Transverse colon (tissue), 3 donors: Measurements from ENCODE around the gene LHFPL6.
"Not testable (repeated sequence)": the region's sequence is repeated elsewhere in the genome, so short reads cannot be mapped to it uniquely, and the experiment has no call there.

ENCODE experiments used
- CTCF ChIP-seq, 5 experiments: fragments of 200-600 bp in 3 of 5; fragments of 450-650 bp in 2 of 5; sonication (generic) in 3 of 5; IDR thresholded peaks; 1 replicate in 2 of 5; 2 replicates in 3 of 5; pipeline ENCODE4 v1.5.1; 2016 to 2017; ENCODE audit warnings: antibody characterized with exemption in 5 of 5, inconsistent platforms in 3 of 5, mild to moderate bottlenecking in 2 of 5, moderate library complexity in 1 of 5
- POLR2A ChIP-seq: fragments of 450-650 bp; IDR thresholded peaks from one replicate; pipeline ENCODE4 v1.6.1; 2016; ENCODE audit warnings: antibody characterized with exemption, mild to moderate bottlenecking, moderate library complexity

GRCh38 chr13:39338114-39338513 is 264.9 kb downstream of the LHFPL6 start:
- TF ChIP-seq POLR2A; CTCF (IDR thresholded peaks at IDR 0.05): not testable (repeated sequence)
